Pancreas (tissue), 10 donors: ENCODE measurements around the gene PLAC8. TPM values are rescaled to one million over a fixed set of nuclear protein-coding genes. Genes with fewer than 3 reads are reported as not detected.
"Not testable (repeated sequence)": the region's sequence is repeated elsewhere in the genome, so short reads cannot be mapped to it uniquely, and the experiment has no call there.

Source experiments
- ATAC-seq, 4 donors: fragments of 200-7000 bp; cut with Tn5 transposase; one replicate each; pipeline versions ENCODE4 v1.8.0 to v1.9.1; 2020; ENCODE audit warnings: mild to moderate bottlenecking in 4 of 4, moderate library complexity in 4 of 4
- DNase-seq, 6 donors: peaks; one replicate each; pipeline ENCODE4 v3.0.0-alpha.2; 2020
- FAIRE-seq: peaks from 2 replicates; lab custom pipeline; 2012; peaks lifted over from hg19 to GRCh38; lab: Jason Lieb, UNC
- H3K27ac ChIP-seq, 4 donors: fragments of 200-600 bp; sonication (generic); 1 replicate in 3 of 4; 2 replicates in 1 of 4; pipeline versions ENCODE4 v1.5.0 to v1.8.0; 2020
- H3K27me3 ChIP-seq, 4 donors: fragments of 200-600 bp; one replicate each; pipeline ENCODE4 v1.8.0; 2021
- H3K36me3 ChIP-seq, 3 donors: fragments of 200-600 bp; sonication (generic) in 1 of 3; one replicate each; pipeline versions ENCODE4 v1.5.0 to v1.8.0; 2020 to 2021
- H3K4me1 ChIP-seq, 3 donors: fragments of 200-600 bp; one replicate each; pipeline ENCODE4 v1.8.0; 2021
- H3K4me3 ChIP-seq, 4 donors: fragments of 200-600 bp; sonication (generic) in 2 of 4; one replicate each; pipeline versions ENCODE4 v1.5.0 to v1.8.0; 2020 to 2021
- H3K9me3 ChIP-seq, 4 donors: fragments of 200-600 bp; one replicate each; pipeline ENCODE4 v1.8.0; 2021
- WGBS, 2 donors: extraction: QIAGEN DNeasy Blood & Tissue Kit; methylation state at CpG; one replicate each; pipeline ENCODE4 v1.1.7; 2013; 5-methylcytosine and 5-hydroxymethylcytosine counted together
- intact Hi-C, 3 donors: fragments of 100-400 bp; cut with DNase I; formaldehyde crosslinking; loops; one replicate each; pipeline versions ENCODE4 v1.11.1 to v1.14.2; 2022
- polyA plus RNA-seq, 2 donors: library from polyadenylated mRNA; stranded (reverse); fragments of 200-250 nt; gene quantifications; one replicate each; pipeline ENCODE4 v1.2.3, GENCODE V29; 2013
- total RNA-seq, 6 donors: library from RNA; stranded (reverse); fragmentation: NEBNext Ultra II Directional in 4 of 6; extraction: Animal tissue kit (Norgen Biotek cat#: 25700) in 4 of 6; gene quantifications; one replicate each; pipeline versions ENCODE4 v1.2.1 to v1.2.4, GENCODE V29; 2021 to 2023
- TF ChIP-seq, protein P1 (sequence below), 4 donors: fragments of 200-600 bp; sonication (generic) in 3 of 4; IDR thresholded peaks; one replicate each; pipeline versions ENCODE4 v1.5.0 to v1.8.0; 2021; ENCODE audit warnings: antibody characterized with exemption in 4 of 4
- donor health status: healthy with polysubstance abuse.
- donor health status: DM: no; HTN: no; CAD: no; lungs with moderate emphysema.
- donor health status: DM: no; HTN: no; CAD: no.
- donor health status: control.
- donor health status: control.
- donor health status: Bipolar disorder and iron deficiency.
- donor health status: DM: yes; HTN: yes; CAD: no.
- donor health status: DM: no; HTN: no; CAD: no.
- donor health status: DM: no; HTN: no; CAD: no.
- donor health status: DM: yes; HTN: yes; CAD: no.

Gene PLAC8
- total and polyA plus RNA-seq, 8 donors: 0.93 to 10.0 (median 2.1) TPM

GRCh38 chr4:83149865-83150652, 35.5 kb upstream of the PLAC8 start:
- TF ChIP-seq, protein P1, sequence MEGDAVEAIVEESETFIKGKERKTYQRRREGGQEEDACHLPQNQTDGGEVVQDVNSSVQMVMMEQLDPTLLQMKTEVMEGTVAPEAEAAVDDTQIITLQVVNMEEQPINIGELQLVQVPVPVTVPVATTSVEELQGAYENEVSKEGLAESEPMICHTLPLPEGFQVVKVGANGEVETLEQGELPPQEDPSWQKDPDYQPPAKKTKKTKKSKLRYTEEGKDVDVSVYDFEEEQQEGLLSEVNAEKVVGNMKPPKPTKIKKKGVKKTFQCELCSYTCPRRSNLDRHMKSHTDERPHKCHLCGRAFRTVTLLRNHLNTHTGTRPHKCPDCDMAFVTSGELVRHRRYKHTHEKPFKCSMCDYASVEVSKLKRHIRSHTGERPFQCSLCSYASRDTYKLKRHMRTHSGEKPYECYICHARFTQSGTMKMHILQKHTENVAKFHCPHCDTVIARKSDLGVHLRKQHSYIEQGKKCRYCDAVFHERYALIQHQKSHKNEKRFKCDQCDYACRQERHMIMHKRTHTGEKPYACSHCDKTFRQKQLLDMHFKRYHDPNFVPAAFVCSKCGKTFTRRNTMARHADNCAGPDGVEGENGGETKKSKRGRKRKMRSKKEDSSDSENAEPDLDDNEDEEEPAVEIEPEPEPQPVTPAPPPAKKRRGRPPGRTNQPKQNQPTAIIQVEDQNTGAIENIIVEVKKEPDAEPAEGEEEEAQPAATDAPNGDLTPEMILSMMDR (IDR thresholded peaks at IDR 0.05): no peak
- 61 to 65% methylated on average over 11 of the region's 11 CpGs for WGBS, 2 donors
- Histone ChIP-seq H3K27me3 (no peaks in the 10 kb centered on the region), H3K27ac (no peak overlapping the region), H3K9me3 (no peaks in the 10 kb centered on the region), H3K4me1 (no peaks in the 10 kb centered on the region), H3K4me3 (no peak overlapping the region), H3K36me3 (no peaks in the 10 kb centered on the region)
- ATAC-seq (no peak), FAIRE-seq (no peak), DNase-seq (no peak)
- intact Hi-C loops: no loop called here

DNA sequence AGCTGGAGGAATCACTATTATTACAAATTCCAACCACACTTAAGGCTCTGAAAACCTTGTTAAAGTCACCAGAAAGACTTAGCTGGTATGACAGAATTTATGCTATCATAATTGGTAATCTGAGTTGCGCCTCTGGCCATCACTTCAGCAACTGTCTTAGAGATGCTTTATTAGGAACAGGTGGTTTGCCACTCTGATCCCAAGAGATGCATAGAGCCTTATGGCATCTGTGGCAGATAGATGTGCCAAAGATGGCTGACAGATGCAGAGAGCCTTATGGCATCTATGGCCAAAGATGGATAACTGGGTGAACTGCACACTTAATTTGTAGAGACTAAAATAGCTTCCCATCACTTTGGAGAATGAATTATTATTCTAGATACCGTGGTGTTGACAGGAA, 32.3 kb upstream of the PLAC8 start:
- ATAC-seq (no peak), FAIRE-seq (no peak), DNase-seq (no peak)
- 70 to 94% methylated on average over 2 of the region's 2 CpGs for WGBS, 2 donors
- Histone ChIP-seq H3K27ac (no peak overlapping the region), H3K4me1 (no peaks in the 10 kb centered on the region), H3K4me3 (no peak overlapping the region), H3K27me3 (no peaks in the 10 kb centered on the region), H3K36me3 (no peaks in the 10 kb centered on the region), H3K9me3 (no peaks in the 10 kb centered on the region)
- TF ChIP-seq, protein P1 (IDR thresholded peaks at IDR 0.05): no peak
- intact Hi-C loops: no loop called here

DNA sequence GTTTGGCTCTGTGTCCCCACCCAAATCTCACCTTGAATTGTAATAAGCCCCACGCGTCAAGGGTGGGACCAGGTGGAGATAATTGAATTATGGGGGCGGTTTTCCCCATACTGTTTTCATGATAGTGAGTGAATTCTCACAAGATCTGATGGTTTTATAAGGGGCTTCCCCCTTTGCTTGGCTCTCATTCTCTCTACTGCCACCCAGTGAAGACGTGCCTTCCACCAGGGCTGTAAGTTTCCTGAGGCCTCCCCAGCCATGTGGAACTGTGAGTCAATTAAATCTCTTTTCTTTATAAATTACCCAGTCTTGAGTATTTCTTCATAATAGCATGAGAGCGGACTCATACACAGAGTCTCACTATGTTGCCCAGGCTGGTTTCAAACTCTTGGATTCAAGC, 31.2 kb upstream of the PLAC8 start:
- H3K9me3 ChIP-seq, H3K36me3 ChIP-seq, intact Hi-C loops, H3K27me3 ChIP-seq, FAIRE-seq, ATAC-seq, H3K4me3 ChIP-seq, H3K4me1 ChIP-seq, H3K27ac ChIP-seq, DNase-seq: not testable (repeated sequence)
- WGBS, 2 donors: 81 to 82% methylated on average over 5 of the region's 5 CpGs

DNA sequence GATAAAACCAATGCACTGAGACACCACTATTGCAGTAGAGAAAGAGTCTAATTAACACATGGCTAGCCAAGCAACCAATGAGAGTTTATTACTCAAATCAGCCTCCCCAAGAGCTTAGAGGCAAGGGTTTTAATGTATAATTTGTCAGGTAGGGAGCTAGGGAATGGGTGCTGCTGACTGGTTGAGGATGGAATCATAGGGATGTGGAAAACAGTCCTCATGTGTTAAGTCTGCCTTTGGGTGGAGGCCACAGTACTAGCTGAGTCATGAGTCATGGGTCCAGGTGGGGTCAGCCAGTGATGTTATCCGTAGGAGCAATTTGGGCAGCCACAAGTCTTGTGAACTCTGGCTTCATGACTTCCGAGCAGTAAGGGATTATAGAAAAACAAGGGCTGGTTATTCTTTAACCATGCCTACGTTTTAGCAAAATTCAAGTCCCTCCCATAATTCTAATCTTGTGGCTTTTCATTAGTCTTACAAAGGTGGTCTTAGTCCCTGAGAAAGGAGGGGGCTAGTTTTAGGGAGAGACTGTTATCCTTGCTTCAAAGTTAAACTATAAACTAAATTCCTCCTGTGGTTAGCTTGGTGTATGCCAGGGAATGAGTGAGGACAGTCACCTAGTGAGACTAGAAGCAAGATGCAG, 25.1 kb upstream of the PLAC8 start:
- TF ChIP-seq, protein P1 (IDR thresholded peaks at IDR 0.05): no peak
- ATAC-seq: no peak
- H3K9me3 ChIP-seq: no peaks in the 10 kb centered on the region

GRCh38 chr4:83138946-83139345, 24.4 kb upstream of the PLAC8 start:
- DNase-seq (no peak), FAIRE-seq (no peak), ATAC-seq (no peak)
- H3K4me3 ChIP-seq: no peak overlapping the region
- H3K9me3 ChIP-seq: no peaks in the 10 kb centered on the region
- TF ChIP-seq, protein P1 (IDR thresholded peaks at IDR 0.05): no peak
- intact Hi-C loops: no loop called here
- no peaks in the 10 kb centered on the region for H3K4me1 ChIP-seq
- no peaks in the 10 kb centered on the region for H3K27me3 ChIP-seq
- H3K27ac ChIP-seq: no peak overlapping the region
- 77 to 79% methylated on average over 4 of the region's 4 CpGs for WGBS, 2 donors
- H3K36me3 ChIP-seq: no peaks in the 10 kb centered on the region

More for the DNA sequence above, 25.1 kb upstream of the PLAC8 start:
- DNase-seq (no peak), FAIRE-seq (no peak)
- WGBS, 2 donors: 75 to 77% methylated on average over 3 of the region's 3 CpGs
- no peak overlapping the region for H3K4me3 ChIP-seq
- H3K27me3 ChIP-seq: no peaks in the 10 kb centered on the region
- no peaks in the 10 kb centered on the region for H3K4me1 ChIP-seq
- H3K27ac ChIP-seq: no peak overlapping the region
- H3K36me3 ChIP-seq: no peaks in the 10 kb centered on the region
- intact Hi-C loops: no loop called here
